Measurements from ENCODE around the gene WNT5A.
A peak's percentile ranks its signal among the peaks of the same experiment; 100 is the strongest.

Gene WNT5A

GRCh38 chr3:55491296-55491816 lies 4.2 kb upstream of the WNT5A start:
- DNase-seq (no peak), ATAC-seq (no peak)
- no peaks in the 10 kb centered on the region for H3K36me3 Mint-ChIP-seq (ENCODE audit: low read depth)
- H3K27ac Mint-ChIP-seq: no peak overlapping the region
- H3K27me3 Mint-ChIP-seq: peaks cover 40% of the 10 kb centered on the region
- H3K4me3 Mint-ChIP-seq: no peak overlapping the region
- peaks cover 14% of the 10 kb centered on the region for H3K4me1 Mint-ChIP-seq
- no peaks in the 10 kb centered on the region for H3K9me3 Mint-ChIP-seq

- no peak for ATAC-seq
- H3K36me3 Mint-ChIP-seq (ENCODE audit: low read depth): no peaks in the 10 kb centered on the region
- H3K4me3 Mint-ChIP-seq: no peak overlapping the region
- H3K27ac Mint-ChIP-seq: no peak overlapping the region
- no peaks in the 10 kb centered on the region for H3K9me3 Mint-ChIP-seq
- peaks cover 18% of the 10 kb centered on the region for H3K4me1 Mint-ChIP-seq
- no peak for DNase-seq
- H3K27me3 Mint-ChIP-seq: peaks cover 47% of the 10 kb centered on the region
Measured at GRCh38 chr3:55490276-55490913, 3.3 kb upstream of the WNT5A start.

- no peak overlapping the region for H3K27ac Mint-ChIP-seq
- no peaks in the 10 kb centered on the region for H3K36me3 Mint-ChIP-seq (ENCODE audit: low read depth)
- H3K27me3 Mint-ChIP-seq: peaks cover 51% of the 10 kb centered on the region
- peaks cover 22% of the 10 kb centered on the region for H3K4me1 Mint-ChIP-seq
- H3K9me3 Mint-ChIP-seq: no peaks in the 10 kb centered on the region
- DNase-seq: no peak
- H3K4me3 Mint-ChIP-seq: no peak overlapping the region
- no peak for ATAC-seq
Measured at GRCh38 chr3:55489798-55490132, 2.7 kb upstream of the WNT5A start.

- ATAC-seq: no peak
Measured at GRCh38 chr3:55488398-55489055, 1.4 kb upstream of the WNT5A start.

GRCh38 chr3:55487381-55488241 lies 505 bp upstream of the WNT5A start:
- Mint-ChIP-seq H3K4me1 (peaks cover 22% of the 10 kb centered on the region), H3K36me3 (ENCODE audit: low read depth) (no peaks in the 10 kb centered on the region), H3K27ac (no peak overlapping the region), H3K9me3 (no peaks in the 10 kb centered on the region), H3K4me3 (peak overlapping the region; percentile 66), H3K27me3 (peaks cover 68% of the 10 kb centered on the region)
- ATAC-seq (no peak), DNase-seq (no peak)

More at GRCh38 chr3:55488398-55489055, 1.4 kb upstream of the WNT5A start:
- Mint-ChIP-seq H3K4me3 (peak overlapping the region; percentile 42), H3K4me1 (peaks cover 22% of the 10 kb centered on the region), H3K36me3 (ENCODE audit: low read depth) (no peaks in the 10 kb centered on the region), H3K9me3 (no peaks in the 10 kb centered on the region), H3K27ac (no peak overlapping the region), H3K27me3 (peaks cover 63% of the 10 kb centered on the region)
- no peak for DNase-seq

- Mint-ChIP-seq H3K4me1 (peaks cover 22% of the 10 kb centered on the region), H3K4me3 (no peak overlapping the region)
- no peak for DNase-seq
Measured at GRCh38 chr3:55486101-55486856, 827 bp downstream of the WNT5A start.

GRCh38 chr3:55484801-55485791 lies 2.0 kb downstream of the WNT5A start:
- no peaks in the 10 kb centered on the region for H3K36me3 Mint-ChIP-seq (ENCODE audit: low read depth)
- DNase-seq: peak; percentile 64
- no peak overlapping the region for H3K4me3 Mint-ChIP-seq
- H3K27ac Mint-ChIP-seq: no peak overlapping the region
- H3K27me3 Mint-ChIP-seq: peaks cover 82% of the 10 kb centered on the region
- no peak for ATAC-seq
- H3K4me1 Mint-ChIP-seq: peaks cover 22% of the 10 kb centered on the region
- no peaks in the 10 kb centered on the region for H3K9me3 Mint-ChIP-seq

More at GRCh38 chr3:55486101-55486856, 827 bp downstream of the WNT5A start:
- no peak overlapping the region for H3K27ac Mint-ChIP-seq
- no peak for ATAC-seq
- peaks cover 77% of the 10 kb centered on the region for H3K27me3 Mint-ChIP-seq
- H3K9me3 Mint-ChIP-seq: no peaks in the 10 kb centered on the region
- no peaks in the 10 kb centered on the region for H3K36me3 Mint-ChIP-seq (ENCODE audit: low read depth)

GRCh38 chr3:55484191-55484689 lies 2.9 kb downstream of the WNT5A start:
- peaks cover 81% of the 10 kb centered on the region for H3K27me3 Mint-ChIP-seq
- ATAC-seq (no peak), DNase-seq (no peak)
- no peak overlapping the region for H3K27ac Mint-ChIP-seq
- peaks cover 22% of the 10 kb centered on the region for H3K4me1 Mint-ChIP-seq
- no peaks in the 10 kb centered on the region for H3K36me3 Mint-ChIP-seq (ENCODE audit: low read depth)
- H3K9me3 Mint-ChIP-seq: no peaks in the 10 kb centered on the region
- no peak overlapping the region for H3K4me3 Mint-ChIP-seq

- Mint-ChIP-seq H3K27ac (no peak overlapping the region), H3K4me1 (peaks cover 19% of the 10 kb centered on the region), H3K4me3 (no peak overlapping the region), H3K27me3 (peaks cover 76% of the 10 kb centered on the region), H3K9me3 (no peaks in the 10 kb centered on the region), H3K36me3 (ENCODE audit: low read depth) (no peaks in the 10 kb centered on the region)
- ATAC-seq (no peak), DNase-seq (no peak)
Measured at GRCh38 chr3:55483196-55484095, 3.7 kb downstream of the WNT5A start.

- H3K27me3 Mint-ChIP-seq: peaks cover 74% of the 10 kb centered on the region
- no peak for ATAC-seq
- H3K4me3 Mint-ChIP-seq: no peak overlapping the region
- DNase-seq: no peak
- no peaks in the 10 kb centered on the region for H3K36me3 Mint-ChIP-seq (ENCODE audit: low read depth)
- no peaks in the 10 kb centered on the region for H3K9me3 Mint-ChIP-seq
- H3K4me1 Mint-ChIP-seq: peaks cover 17% of the 10 kb centered on the region
- no peak overlapping the region for H3K27ac Mint-ChIP-seq
Measured at GRCh38 chr3:55482496-55483195, 4.5 kb downstream of the WNT5A start.

GRCh38 chr3:55481744-55482495 lies 5.2 kb downstream of the WNT5A start:
- no peak for ATAC-seq
- Mint-ChIP-seq H3K4me3 (no peak overlapping the region), H3K9me3 (no peaks in the 10 kb centered on the region), H3K27me3 (peaks cover 69% of the 10 kb centered on the region), H3K4me1 (peaks cover 12% of the 10 kb centered on the region), H3K27ac (no peak overlapping the region), H3K36me3 (ENCODE audit: low read depth) (no peaks in the 10 kb centered on the region)
- DNase-seq: no peak
